ENCODE measurements around the gene CRYGB. TPM values are rescaled to one million over a fixed set of nuclear protein-coding genes. Genes with fewer than 3 reads are reported as not detected.
"Not testable (repeated sequence)": the region's sequence is repeated elsewhere in the genome, so short reads cannot be mapped to it uniquely, and the experiment has no call there.

CRYGB gene
- total and polyA plus RNA-seq, 3 donors from 2014 or later: 0.56 to 0.79 TPM; not detected in 1

DNA sequence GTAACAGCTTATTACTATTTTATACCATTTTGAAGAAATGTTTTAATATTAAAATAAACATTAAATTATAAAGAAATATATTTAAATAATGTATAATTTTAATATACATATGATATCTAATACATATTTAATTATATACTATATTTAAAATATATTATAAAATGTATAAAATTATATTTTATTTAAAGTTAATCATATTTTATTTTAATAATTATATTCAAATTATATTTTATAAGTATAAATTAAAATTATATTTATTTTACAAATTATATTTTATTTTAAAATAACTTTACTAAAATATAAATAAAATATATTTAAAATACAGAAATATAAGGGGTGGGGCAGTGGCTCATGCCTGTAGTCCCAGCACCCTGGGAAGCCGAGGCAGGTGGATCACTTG is 23.7 kb downstream of the CRYGB start:
- DNase-seq: no peak
- no peaks in the 10 kb centered on the region for H3K9me3 ChIP-seq
- no peak overlapping the region for H3K27ac ChIP-seq
- H3K36me3 ChIP-seq (ENCODE audit: low read depth, missing control alignments): no peaks in the 10 kb centered on the region
- peaks cover 4% of the 10 kb centered on the region for H3K4me1 ChIP-seq
- 94 to 98% methylated on average over 1 of the region's 1 CpG for WGBS, 2 donors
- intact Hi-C loops (cut with DNase I; ENCODE audit: low total_unique reads): no loop called here
- TF ChIP-seq, protein P1, sequence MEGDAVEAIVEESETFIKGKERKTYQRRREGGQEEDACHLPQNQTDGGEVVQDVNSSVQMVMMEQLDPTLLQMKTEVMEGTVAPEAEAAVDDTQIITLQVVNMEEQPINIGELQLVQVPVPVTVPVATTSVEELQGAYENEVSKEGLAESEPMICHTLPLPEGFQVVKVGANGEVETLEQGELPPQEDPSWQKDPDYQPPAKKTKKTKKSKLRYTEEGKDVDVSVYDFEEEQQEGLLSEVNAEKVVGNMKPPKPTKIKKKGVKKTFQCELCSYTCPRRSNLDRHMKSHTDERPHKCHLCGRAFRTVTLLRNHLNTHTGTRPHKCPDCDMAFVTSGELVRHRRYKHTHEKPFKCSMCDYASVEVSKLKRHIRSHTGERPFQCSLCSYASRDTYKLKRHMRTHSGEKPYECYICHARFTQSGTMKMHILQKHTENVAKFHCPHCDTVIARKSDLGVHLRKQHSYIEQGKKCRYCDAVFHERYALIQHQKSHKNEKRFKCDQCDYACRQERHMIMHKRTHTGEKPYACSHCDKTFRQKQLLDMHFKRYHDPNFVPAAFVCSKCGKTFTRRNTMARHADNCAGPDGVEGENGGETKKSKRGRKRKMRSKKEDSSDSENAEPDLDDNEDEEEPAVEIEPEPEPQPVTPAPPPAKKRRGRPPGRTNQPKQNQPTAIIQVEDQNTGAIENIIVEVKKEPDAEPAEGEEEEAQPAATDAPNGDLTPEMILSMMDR (IDR thresholded peaks at IDR 0.05): no peak
- H3K27me3 ChIP-seq: no peaks in the 10 kb centered on the region
- H3K4me3 ChIP-seq: no peak overlapping the region

DNA sequence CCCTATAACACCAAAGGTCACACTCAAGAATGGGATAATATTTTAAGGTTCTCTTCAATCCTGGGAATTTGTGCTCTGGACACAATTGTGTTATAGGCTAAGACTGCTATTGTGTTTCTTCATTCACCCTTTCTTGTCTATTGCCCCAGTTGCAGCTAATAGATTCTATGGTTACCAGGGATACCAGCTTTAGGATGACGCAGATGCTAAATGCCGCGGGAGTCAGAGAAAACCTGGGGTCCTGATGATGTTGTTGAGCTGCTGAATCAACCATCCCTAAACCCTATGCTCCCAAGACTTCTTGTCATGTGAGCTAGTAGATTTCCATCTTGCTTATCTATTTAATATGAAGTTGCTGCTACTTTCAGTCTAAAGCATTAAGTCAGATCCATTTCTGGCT is 27.0 kb downstream of the CRYGB start:
- H3K9me3 ChIP-seq: no peaks in the 10 kb centered on the region
- peaks cover 1% of the 10 kb centered on the region for H3K4me1 ChIP-seq
- no peak overlapping the region for H3K4me3 ChIP-seq
- 90 to 97% methylated on average over 3 of the region's 3 CpGs for WGBS, 2 donors
- H3K36me3 ChIP-seq (ENCODE audit: low read depth, missing control alignments): no peaks in the 10 kb centered on the region
- no peaks in the 10 kb centered on the region for H3K27me3 ChIP-seq
- no peak for DNase-seq
- TF ChIP-seq, protein P1 (IDR thresholded peaks at IDR 0.05): no peak
- no peak for TF ChIP-seq POLR2A (IDR thresholded peaks at IDR 0.05)
- intact Hi-C loops (cut with DNase I; ENCODE audit: low total_unique reads): no loop called here
- H3K27ac ChIP-seq: no peak overlapping the region

DNA sequence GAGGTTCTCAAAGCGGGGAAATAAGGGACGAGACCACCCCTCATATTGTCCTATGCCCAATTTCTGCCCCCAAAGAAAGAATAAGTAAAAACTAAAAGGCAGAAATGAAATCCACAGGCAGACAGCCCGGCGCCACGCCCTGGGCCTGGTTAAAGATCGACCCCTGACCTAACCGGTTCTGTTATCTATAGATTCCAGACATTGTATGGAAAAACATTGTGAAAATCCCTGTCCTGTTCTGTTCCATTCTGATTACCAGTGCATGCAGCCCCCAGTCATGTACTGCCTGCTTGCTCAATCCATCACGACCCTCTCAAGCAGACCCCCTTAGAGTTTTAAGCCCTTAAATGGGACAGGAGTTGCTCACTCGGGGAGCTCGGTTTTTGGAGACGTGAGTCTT is 28.6 kb downstream of the CRYGB start:
- H3K36me3 ChIP-seq (ENCODE audit: low read depth, missing control alignments); H3K9me3 ChIP-seq; DNase-seq; H3K27ac ChIP-seq; H3K4me1 ChIP-seq; H3K27me3 ChIP-seq; H3K4me3 ChIP-seq; intact Hi-C loops (cut with DNase I; ENCODE audit: low total_unique reads): not testable (repeated sequence)
- 93 to 97% methylated on average over 11 of the region's 11 CpGs for WGBS, 2 donors

DNA sequence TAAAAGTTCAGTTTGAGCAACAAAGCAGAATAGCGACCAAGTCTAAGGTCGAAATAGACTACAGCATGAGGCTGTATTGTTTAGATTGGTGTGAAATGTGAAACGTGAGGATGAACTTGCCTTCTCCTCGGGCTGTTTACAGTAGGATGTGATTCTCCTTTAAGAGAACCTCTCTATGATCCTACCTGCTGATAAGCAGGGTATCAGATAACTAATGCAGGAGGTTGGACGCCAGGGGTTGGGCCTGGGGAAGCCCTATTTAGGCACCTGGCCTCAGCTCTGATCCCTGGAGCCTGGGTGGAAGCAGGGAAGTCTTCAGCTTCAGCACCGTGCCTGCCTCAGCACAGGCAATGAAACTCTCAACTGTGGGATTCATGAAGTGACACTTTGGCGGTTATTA is 33.0 kb downstream of the CRYGB start:
- Histone ChIP-seq H3K9me3 (no peaks in the 10 kb centered on the region), H3K4me1 (no peaks in the 10 kb centered on the region), H3K36me3 (ENCODE audit: low read depth, missing control alignments) (no peaks in the 10 kb centered on the region), H3K27me3 (no peaks in the 10 kb centered on the region), H3K27ac (no peak overlapping the region), H3K4me3 (no peak overlapping the region)
- 37 to 47% methylated on average over 7 of the region's 7 CpGs for WGBS, 2 donors
- intact Hi-C loops (cut with DNase I; ENCODE audit: low total_unique reads): no loop called here
- TF ChIP-seq, protein P1 (IDR thresholded peaks at IDR 0.05): no peak
- no peak for TF ChIP-seq POLR2A (IDR thresholded peaks at IDR 0.05)
- no peak for DNase-seq

DNA sequence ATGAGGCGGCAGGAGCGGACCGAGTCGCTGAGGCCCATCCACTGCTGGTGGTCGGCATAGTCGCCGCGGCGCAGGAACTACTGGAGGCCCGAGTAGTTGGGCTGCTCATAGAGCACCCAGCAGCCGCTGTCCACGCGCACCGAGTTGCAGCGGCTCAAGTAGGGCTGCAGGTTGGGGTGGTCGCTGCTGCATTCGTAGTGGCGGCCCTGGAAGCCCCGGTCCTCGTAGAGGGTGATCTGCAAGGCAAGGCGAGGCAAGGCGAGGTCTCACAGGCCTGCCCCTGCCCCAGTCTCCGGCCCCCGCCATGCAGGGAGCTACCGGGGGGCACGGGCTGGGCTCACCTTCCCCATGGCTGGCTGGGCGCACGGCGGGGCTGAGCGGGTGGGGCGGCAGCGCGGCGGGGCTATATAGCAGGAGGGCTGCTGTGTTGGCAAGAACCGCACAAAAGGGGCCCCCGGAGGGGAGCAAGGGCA is 33.6 kb downstream of the CRYGB start:
- H3K27me3 ChIP-seq; DNase-seq; intact Hi-C loops (cut with DNase I; ENCODE audit: low total_unique reads); H3K9me3 ChIP-seq; H3K36me3 ChIP-seq (ENCODE audit: low read depth, missing control alignments); H3K4me1 ChIP-seq; H3K27ac ChIP-seq: not testable (repeated sequence)
- WGBS, 2 donors: 11% methylated on average over 12 to 33 of the region's 36 CpGs
- H3K4me3 ChIP-seq: peak overlapping the region in 1 of 2 donors; percentile 26

DNA sequence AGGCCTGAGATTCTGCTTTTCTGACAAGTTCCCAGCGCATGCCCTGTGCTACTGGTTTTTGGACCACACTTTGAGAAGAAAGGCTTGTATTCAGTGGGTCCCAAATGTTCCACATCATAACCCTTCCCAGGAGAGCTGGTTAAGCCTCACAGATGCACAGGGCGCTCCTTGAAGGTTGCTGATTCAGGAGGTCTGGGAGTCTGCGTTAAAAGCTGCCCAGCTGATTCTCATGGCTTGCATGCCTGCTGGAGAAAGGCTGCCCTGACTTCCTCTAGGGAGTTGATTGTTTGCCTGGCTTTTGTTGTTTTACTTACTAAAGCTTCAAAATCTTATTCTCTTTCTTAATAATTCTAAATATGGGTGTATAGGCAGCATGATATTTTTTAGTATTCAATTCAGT is 42.3 kb downstream of the CRYGB start:
- H3K4me1 ChIP-seq: no peaks in the 10 kb centered on the region
- H3K36me3 ChIP-seq (ENCODE audit: low read depth, missing control alignments): no peaks in the 10 kb centered on the region
- WGBS, 2 donors: 76 to 84% methylated on average over 3 of the region's 3 CpGs
- H3K9me3 ChIP-seq: no peaks in the 10 kb centered on the region
- no peak for DNase-seq
- no peaks in the 10 kb centered on the region for H3K27me3 ChIP-seq
- H3K4me3 ChIP-seq: no peak overlapping the region
- TF ChIP-seq, protein P1 (IDR thresholded peaks at IDR 0.05): no peak
- TF ChIP-seq POLR2A (IDR thresholded peaks at IDR 0.05): no peak
- intact Hi-C loops (cut with DNase I; ENCODE audit: low total_unique reads): no loop called here
- no peak overlapping the region for H3K27ac ChIP-seq

All from testis (tissue), 3 donors.